Kidney (tissue), 14 donors: ENCODE data around the gene RPA1. TPM values are rescaled to one million over a fixed set of nuclear protein-coding genes. Genes with fewer than 3 reads are reported as not detected.
A peak's percentile ranks its signal among the peaks of the same experiment; 100 is the strongest.
"Not testable (repeated sequence)": the region's sequence is repeated elsewhere in the genome, so short reads cannot be mapped to it uniquely, and the experiment has no call there.

ENCODE experiments used
- DNase-seq, 5 donors: peaks; one replicate each; pipeline ENCODE4 v3.0.0-alpha.2; 2013 to 2020
- FAIRE-seq: peaks from 2 replicates; lab custom pipeline; 2012; peaks lifted over from hg19 to GRCh38; lab: Jason Lieb, UNC
- H3K27ac ChIP-seq, 2 donors: one replicate each; pipeline ENCODE4 v1.7.0; 2013; ENCODE audit warnings: low read depth in 2 of 2, low read length in 2 of 2, inconsistent platforms in 1 of 2
- H3K27me3 ChIP-seq: one replicate; pipeline ENCODE4 v1.7.1; 2013; ENCODE audit warnings: low read length, inconsistent platforms; ENCODE audit not compliant: control insufficient read depth, insufficient read depth
- H3K36me3 ChIP-seq, 3 donors: one replicate each; pipeline versions ENCODE4 v1.7.0 to v1.7.1; 2013; ENCODE audit warnings: low read length in 3 of 3, control low read depth in 1 of 3, inconsistent platforms in 1 of 3; ENCODE audit not compliant: insufficient read depth in 3 of 3, control insufficient read depth in 2 of 3
- H3K4me1 ChIP-seq, 3 donors: one replicate each; pipeline versions ENCODE4 v1.7.0 to v1.7.1; 2013; ENCODE audit warnings: low read length in 3 of 3, inconsistent platforms in 1 of 3, low read depth in 1 of 3; ENCODE audit not compliant: control insufficient read depth in 2 of 3, insufficient read depth in 2 of 3
- H3K4me3 ChIP-seq, 3 donors: one replicate each; pipeline versions ENCODE4 v1.7.0 to v1.8.1; 2013; ENCODE audit warnings: low read length in 3 of 3, control low read depth in 1 of 3, inconsistent platforms in 1 of 3
- H3K9ac ChIP-seq, 3 donors: one replicate each; pipeline versions ENCODE4 v1.7.0 to v1.7.1; 2013; ENCODE audit warnings: low read length in 3 of 3, control low read depth in 1 of 3, inconsistent platforms in 1 of 3
- H3K9me3 ChIP-seq, 3 donors: one replicate each; pipeline versions ENCODE4 v1.7.0 to v1.7.1; 2013; ENCODE audit warnings: low read length in 3 of 3, control low read depth in 1 of 3, inconsistent platforms in 1 of 3; ENCODE audit not compliant: control insufficient read depth in 2 of 3, insufficient read depth in 1 of 3
- CTCF ChIP-seq: IDR thresholded peaks from 3 replicates; pipeline ENCODE4 v1.5.1; 2012; ENCODE audit warnings: mild to moderate bottlenecking, moderate library complexity, borderline replicate concordance; ENCODE audit not compliant: insufficient read depth; ENCODE audit errors: extremely low read depth
- intact Hi-C: fragments of 100-400 bp; cut with DNase I; formaldehyde crosslinking; loops from one replicate; pipeline ENCODE4 v1.11.1; 2022
- polyA plus RNA-seq: library from polyadenylated mRNA; stranded (reverse); fragments of 350-450 nt; fragmentation: Illumina TruSeq; extraction: RNeasy Lipid Tissue Mini Kit (QIAGEN cat#74804); gene quantifications from one replicate; pipeline ENCODE4 v1.2.3, GENCODE V29; 2014; ENCODE audit warnings: low read depth, low replicate concordance; ENCODE audit not compliant: insufficient read depth
- total RNA-seq: library from RNA; stranded (reverse); fragmentation: NEBNext Ultra II Directional; extraction: Animal tissue kit (Norgen Biotek cat#: 25700); gene quantifications from one replicate; pipeline ENCODE4 v1.2.1, GENCODE V29; 2021
- donor health status: control.
- donor health status: control.
- donor health status: control.
- donor health status: control.
- donor health status: control.
- donor health status: DM: yes; HTN: yes; CAD: no.
- donor health status: Normal renal cell carcinoma (clear cell type).

RPA1 gene
- total and polyA plus RNA-seq, 2 donors from 2014 or later: 26.1 to 89.0 TPM

GRCh38 chr17:1890758-1891450, 61.1 kb downstream of the RPA1 start:
- no peak for DNase-seq
- H3K27ac ChIP-seq: no peak overlapping the region
- H3K9me3 ChIP-seq: peaks cover 0 to under 1% (median 0%) of the 10 kb centered on the region in 3 donors
- no peaks in the 10 kb centered on the region for H3K27me3 ChIP-seq
- peaks cover 11 to 35% (median 12%) of the 10 kb centered on the region in 3 donors for H3K36me3 ChIP-seq
- no peak for FAIRE-seq
- intact Hi-C loops: no loop called here
- no peaks in the 10 kb centered on the region for H3K4me1 ChIP-seq
- TF ChIP-seq CTCF: no peak
- H3K4me3 ChIP-seq: no peak overlapping the region
- H3K9ac ChIP-seq: no peak overlapping the region

GRCh38 chr17:1894753-1895339, 65.0 kb downstream of the RPA1 start:
- H3K9me3 ChIP-seq: no peaks in the 10 kb centered on the region
- H3K36me3 ChIP-seq: peaks cover 7 to 36% (median 22%) of the 10 kb centered on the region in 3 donors
- intact Hi-C loops: no loop called here
- H3K27ac ChIP-seq: no peak overlapping the region
- H3K9ac ChIP-seq: no peak overlapping the region
- no peak for FAIRE-seq
- no peak for DNase-seq
- no peaks in the 10 kb centered on the region for H3K27me3 ChIP-seq
- no peaks in the 10 kb centered on the region for H3K4me1 ChIP-seq
- TF ChIP-seq CTCF: no peak
- H3K4me3 ChIP-seq: no peak overlapping the region

- H3K36me3 ChIP-seq: peaks cover 7 to 36% (median 22%) of the 10 kb centered on the region in 3 donors
- H3K9me3 ChIP-seq, H3K9ac ChIP-seq, H3K27ac ChIP-seq, H3K4me3 ChIP-seq, H3K4me1 ChIP-seq, DNase-seq, intact Hi-C loops, H3K27me3 ChIP-seq, FAIRE-seq: not testable (repeated sequence)
These were observed 65.7 kb downstream of the RPA1 start for GRCh38 chr17:1895479-1895878.

DNA sequence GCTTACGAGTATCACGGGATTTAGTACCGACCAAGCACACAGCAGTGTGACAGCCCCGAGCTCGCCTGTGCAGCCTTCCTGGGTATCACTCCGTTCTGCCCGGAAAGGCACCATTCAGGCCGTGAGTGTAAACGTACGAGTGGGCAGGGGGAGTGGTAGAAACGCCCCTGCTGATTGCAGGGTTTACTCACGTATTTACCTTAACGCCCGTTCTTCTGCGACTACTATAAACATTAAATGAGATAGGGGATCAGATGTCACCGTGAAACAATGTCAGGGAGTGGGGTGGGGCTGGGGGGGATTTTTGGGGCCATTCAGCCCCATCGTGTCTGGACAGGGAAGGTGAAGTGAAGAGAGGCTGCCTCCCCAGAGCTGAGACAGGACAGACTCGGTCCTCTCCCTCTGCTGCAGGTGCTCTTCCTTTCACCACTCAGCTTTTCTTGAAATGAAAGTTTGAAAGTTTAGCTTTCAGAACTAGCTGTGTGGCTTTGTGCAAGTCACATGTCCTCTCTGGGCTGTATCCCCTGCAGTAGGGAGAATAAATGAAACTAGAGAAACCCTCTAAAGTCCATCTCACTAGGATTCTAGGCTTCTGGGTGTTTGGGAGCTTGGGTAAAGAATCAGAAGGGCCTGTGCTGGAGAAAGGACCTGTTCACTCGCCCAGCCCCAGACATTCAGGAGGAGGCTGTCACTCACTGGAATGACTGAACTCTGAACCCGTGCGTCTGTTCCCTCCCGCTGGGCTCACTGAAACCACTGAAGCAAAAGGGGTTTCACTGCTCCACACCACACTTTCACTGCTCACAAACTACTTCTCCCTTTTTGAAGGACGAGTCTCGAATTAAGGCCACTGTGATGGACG, 66.7 kb downstream of the RPA1 start:
- Histone ChIP-seq H3K27me3 (no peaks in the 10 kb centered on the region), H3K36me3 (peaks cover 5 to 36% (median 22%) of the 10 kb centered on the region in 3 donors), H3K4me1 (no peaks in the 10 kb centered on the region), H3K4me3 (no peak overlapping the region), H3K9ac (no peak overlapping the region), H3K27ac (no peak overlapping the region), H3K9me3 (no peaks in the 10 kb centered on the region)
- no peak for FAIRE-seq
- intact Hi-C loops: no loop called here
- DNase-seq: peak in 1 of 5 donors; percentile 32
- TF ChIP-seq CTCF: no peak
